HCT116 (cell line): ENCODE data around the gene SRR. TPM values are rescaled to one million over a fixed set of nuclear protein-coding genes. Genes with fewer than 3 reads are reported as not detected.

Experiments used
- ATAC-seq: fragments of 200-7000 bp; cut with Tn5 transposase; 2 replicates; pipeline ENCODE4 v1.9.1; 2020; ENCODE audit warnings: mild to moderate bottlenecking, moderate library complexity
- BruUV-seq: library from RNA; stranded (reverse); fragments of 400-500 nt; replicated peaks from 2 replicates; lab custom pipeline; 2021; lab: Mats Ljungman, UMichigan
- CTCF ChIA-PET: fragments of 300-600 bp; sonication (Branson Sonifier 250); formaldehyde crosslinking; loops from one replicate; lab custom pipeline; 2021; ENCODE audit warnings: antibody characterized with exemption; lab: Charles Lee
- POLR2A ChIA-PET: fragments of 300-600, 350-600 bp; sonication (Branson Sonifier 250); formaldehyde crosslinking; loops from one replicate; lab custom pipeline; 2021; ENCODE audit warnings: antibody characterized with exemption; lab: Charles Lee
- RAD21 ChIA-PET, 2 experiments: fragments of 300-600 bp; sonication (Branson Sonifier 250); formaldehyde crosslinking; loops; one replicate each; lab custom pipeline; 2023; ENCODE audit warnings: low total read pairs in 2 of 2; ENCODE audit not compliant: uncharacterized antibody in 2 of 2, unreplicated experiment in 2 of 2, low non-redundant PET in 1 of 2; lab: Charles Lee
- DNase-seq: peaks from one replicate; pipeline ENCODE4 v3.0.0-alpha.2; 2010; ENCODE audit warnings: low read depth, low spot score
- H2AFZ ChIP-seq: fragments of 200-600 bp; shearing (Covaris generic), sonication (generic); 2 replicates; pipeline ENCODE4 v1.6.1; 2017; ENCODE audit warnings: low read depth, mixed run types, mixed read lengths, antibody characterized with exemption, low read length; ENCODE audit not compliant: poor library complexity, severe bottlenecking
- H3K27ac ChIP-seq: 2 replicates; pipeline ENCODE4 v1.5.1; 2012; ENCODE audit warnings: low read depth, low read length
- H3K27me3 ChIP-seq: fragments of 200-600 bp; sonication (generic); 2 replicates; pipeline ENCODE4 v1.6.1; 2016; ENCODE audit warnings: mixed run types, low read length, mixed read lengths; ENCODE audit not compliant: insufficient read depth
- H3K36me3 ChIP-seq, 2 experiments: fragments of 200-500 bp in 1 of 2; fragments of 200-600 bp in 1 of 2; sonication (Bioruptor generic) in 1 of 2; sonication (generic) in 1 of 2; 2 replicates each; pipeline versions ENCODE4 v1.5.1 to v1.6.1; 2014 to 2016; ENCODE audit warnings: low read length in 2 of 2, inconsistent platforms in 1 of 2, mixed read lengths in 1 of 2, mixed run types in 1 of 2; ENCODE audit not compliant: insufficient read depth in 2 of 2, control insufficient read depth in 1 of 2
- H3K4me1 ChIP-seq, 2 experiments: fragments of 200-600 bp in 1 of 2; sonication (generic) in 1 of 2; 2 replicates each; pipeline versions ENCODE4 v1.5.1 to v1.6.1; 2012 to 2017; ENCODE audit warnings: low read length in 2 of 2, inconsistent platforms in 1 of 2, mild to moderate bottlenecking in 1 of 2, mixed read lengths in 1 of 2, mixed run types in 1 of 2, moderate library complexity in 1 of 2; ENCODE audit not compliant: insufficient read depth in 2 of 2, control insufficient read depth in 1 of 2
- H3K4me2 ChIP-seq: fragments of 200-600 bp; sonication (generic); 2 replicates; pipeline ENCODE4 v1.6.1; 2017; ENCODE audit warnings: mixed run types, low read length, mixed read lengths
- H3K4me3 ChIP-seq, 2 experiments: fragments of 200-600 bp in 1 of 2; sonication (generic) in 1 of 2; replicated peaks in 1 of 2; 2 replicates each; pipeline ENCODE4 v1.5.1; 2011 to 2016; ENCODE audit warnings: low read length in 2 of 2, control low read depth in 1 of 2, low read depth in 1 of 2, mild to moderate bottlenecking in 1 of 2, mixed read lengths in 1 of 2, mixed run types in 1 of 2
- H3K79me2 ChIP-seq: fragments of 200-600 bp; sonication (generic); 2 replicates; pipeline ENCODE4 v1.6.1; 2017; ENCODE audit warnings: mild to moderate bottlenecking, mixed run types, low read length, moderate library complexity, mixed read lengths; ENCODE audit not compliant: insufficient read depth
- H3K9ac ChIP-seq: fragments of 200-600 bp; sonication (generic); 2 replicates; pipeline ENCODE4 v1.6.1; 2016; ENCODE audit warnings: low read length, mixed read lengths
- H3K9me2 ChIP-seq: fragments of 200-600 bp; sonication (generic), shearing (Covaris generic); 2 replicates; pipeline ENCODE4 v1.6.1; 2017; ENCODE audit warnings: mixed run types, mild to moderate bottlenecking, moderate library complexity; ENCODE audit not compliant: insufficient read depth
- H3K9me3 ChIP-seq, 2 experiments: fragments of 200-500 bp in 1 of 2; fragments of 200-600 bp in 1 of 2; sonication (Bioruptor generic) in 1 of 2; sonication (generic) in 1 of 2; 2 replicates each; pipeline ENCODE4 v1.6.1; 2014 to 2017; ENCODE audit warnings: low read length in 2 of 2, mixed read lengths in 2 of 2, inconsistent platforms in 1 of 2, low read depth in 1 of 2, mild to moderate bottlenecking in 1 of 2, mixed run types in 1 of 2, moderate library complexity in 1 of 2; ENCODE audit not compliant: control insufficient read depth in 1 of 2, insufficient read depth in 1 of 2
- H4K20me1 ChIP-seq: fragments of 200-600 bp; sonication (generic), shearing (Covaris generic); 2 replicates; pipeline ENCODE4 v1.6.1; 2017; ENCODE audit warnings: mixed run types, mild to moderate bottlenecking, moderate library complexity; ENCODE audit not compliant: insufficient read depth
- CBX3 ChIP-seq: IDR thresholded peaks from 2 replicates; pipeline ENCODE4 v1.6.1; 2012; ENCODE audit warnings: low read depth
- CEBPB ChIP-seq: IDR thresholded peaks from 2 replicates; pipeline ENCODE4 v1.6.1; 2012; ENCODE audit warnings: low read depth
- ELF1 ChIP-seq: IDR thresholded peaks from 2 replicates; pipeline ENCODE4 v1.6.1; 2012; ENCODE audit warnings: low read depth, borderline replicate concordance
- FOSL1 ChIP-seq: IDR thresholded peaks from 2 replicates; pipeline ENCODE4 v1.6.1; 2012; ENCODE audit warnings: low read depth
- POLR2A ChIP-seq: IDR thresholded peaks from 2 replicates; pipeline ENCODE4 v1.7.0; 2011; ENCODE audit warnings: borderline replicate concordance; ENCODE audit not compliant: insufficient read depth, insufficient read length; ENCODE audit errors: extremely low read depth
- POLR2AphosphoS5 ChIP-seq: IDR thresholded peaks from 2 replicates; pipeline ENCODE4 v1.6.1; 2011; ENCODE audit warnings: mild to moderate bottlenecking, low read depth, low read length, moderate library complexity
- SIN3A ChIP-seq: IDR thresholded peaks from 2 replicates; pipeline ENCODE4 v1.6.1; 2012; ENCODE audit warnings: low read depth
- YY1 ChIP-seq: IDR thresholded peaks from 2 replicates; pipeline ENCODE4 v1.6.1; 2011; ENCODE audit warnings: low read length, low read depth, moderate library complexity, mild to moderate bottlenecking; ENCODE audit not compliant: insufficient replicate concordance; ENCODE audit errors: extremely low read depth
- ZBTB33 ChIP-seq: IDR thresholded peaks from 2 replicates; pipeline ENCODE4 v1.6.1; 2011; ENCODE audit warnings: mild to moderate bottlenecking, low read length, moderate library complexity; ENCODE audit not compliant: insufficient replicate concordance; ENCODE audit errors: extremely low read depth
- intact Hi-C: fragments of 100-400 bp; cut with micrococcal nuclease; formaldehyde crosslinking; loops from 2 replicates; pipeline ENCODE4 v1.10.0; 2022
- total RNA-seq: library from RNA; stranded (reverse); gene quantifications from one replicate; pipeline ENCODE4 v1.2.1, GENCODE V29; 2021; ENCODE audit not compliant: unreplicated experiment

Gene SRR
- total RNA-seq, 1 experiment from 2014 or later = 15.1 TPM

DNA sequence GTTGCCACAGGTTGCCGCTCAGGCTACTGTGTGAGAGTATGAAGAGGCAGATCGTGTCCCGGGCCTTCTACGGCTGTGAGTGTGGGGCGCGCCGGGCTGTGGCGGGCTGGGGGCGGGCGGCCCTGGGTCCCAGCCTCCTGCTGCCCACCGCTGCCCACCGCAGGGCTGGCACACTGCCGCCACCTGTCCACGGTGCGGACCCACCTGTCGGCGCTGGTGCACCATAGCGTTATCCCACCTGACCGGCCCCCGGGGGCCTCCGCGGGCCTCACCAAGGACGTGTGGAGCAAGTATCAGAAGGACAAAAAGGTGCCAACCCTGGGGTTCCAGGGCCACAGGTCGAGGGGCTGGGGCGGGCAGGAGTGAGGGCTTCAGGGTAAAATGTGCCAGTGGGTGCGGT lies 68.4 kb downstream of the SRR start (continued):
- TF ChIP-seq ZBTB33 (no peak), ELF1 (no peak), FOSL1 (no peak), POLR2A (no peak), YY1 (no peak), CEBPB (no peak), SIN3A (no peak), CBX3 (no peak), POLR2AphosphoS5 (no peak)

DNA sequence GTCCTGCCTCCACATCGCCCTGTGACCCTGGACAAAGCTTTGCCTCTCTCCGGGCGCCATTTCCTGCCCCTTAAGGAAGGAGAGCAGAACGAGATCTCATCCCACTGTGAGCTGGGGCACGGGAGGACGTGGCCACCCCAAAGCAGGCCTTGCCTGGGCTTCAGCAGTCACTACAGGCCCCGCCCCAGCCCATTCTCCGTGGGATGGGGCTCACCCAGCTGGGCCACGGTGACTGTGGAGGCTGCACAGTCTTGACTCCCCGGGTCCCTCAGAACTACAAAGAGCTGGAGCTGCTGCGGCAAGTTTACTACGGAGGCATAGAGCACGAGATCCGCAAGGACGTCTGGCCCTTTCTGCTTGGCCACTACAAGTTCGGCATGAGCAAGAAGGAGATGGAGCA lies 68.9 kb downstream of the SRR start:
- no peak for DNase-seq
- POLR2A ChIA-PET = no interaction called here

More for the DNA sequence above, 68.9 kb downstream of the SRR start:
- intact Hi-C loops = no loop called here
- no peaks in the 10 kb centered on the region for H4K20me1 ChIP-seq
- H3K4me1 ChIP-seq = no peaks in the 10 kb centered on the region
- BruUV-seq = no TSS peak
- H3K9me3 ChIP-seq = no peaks in the 10 kb centered on the region
- H3K9ac ChIP-seq = no peak overlapping the region
- no peaks in the 10 kb centered on the region for H3K9me2 ChIP-seq
- H3K27ac ChIP-seq = no peak overlapping the region
- H3K4me3 ChIP-seq = no peak overlapping the region
- H3K36me3 ChIP-seq = peaks cover 2 to 3% of the 10 kb centered on the region in 2 experiments; a peak in 2 of 4 replicates
- no peaks in the 10 kb centered on the region for H3K27me3 ChIP-seq
- H3K79me2 ChIP-seq = no peaks in the 10 kb centered on the region
- no peak for ATAC-seq
- H3K4me2 ChIP-seq = no peak overlapping the region
- ChIA-PET CTCF (no interaction called here), RAD21 (no interaction called here)
- TF ChIP-seq POLR2AphosphoS5 (no peak), SIN3A (no peak), YY1 (no peak)
- no peak overlapping the region for H2AFZ ChIP-seq
